SJCRH30 (cell line): Measurements from ENCODE around the gene CDHR4. TPM values are rescaled to one million over a fixed set of nuclear protein-coding genes. Genes with fewer than 3 reads are reported as not detected.
A peak's percentile ranks its signal among the peaks of the same experiment; 100 is the strongest.
"Not testable (repeated sequence)": the region's sequence is repeated elsewhere in the genome, so short reads cannot be mapped to it uniquely, and the experiment has no call there.

Experiments used
- DNase-seq, 2 experiments: peaks; one replicate each; pipeline ENCODE4 v3.0.0-alpha.2; 2015 to 2020
- H3K27ac ChIP-seq: fragments of 250-450 bp; sonication (Bioruptor Pico); 2 replicates; pipeline ENCODE4 v1.5.1; 2020; ENCODE audit warnings: mild to moderate bottlenecking, moderate library complexity
- H3K27me3 ChIP-seq: fragments of 250-450 bp; sonication (Bioruptor Pico); 2 replicates; pipeline ENCODE4 v1.5.1; 2020; ENCODE audit warnings: mild to moderate bottlenecking, moderate library complexity
- H3K36me3 ChIP-seq: fragments of 250-450 bp; sonication (Bioruptor Pico); 2 replicates; pipeline ENCODE4 v1.5.1; 2020; ENCODE audit warnings: mild to moderate bottlenecking, moderate library complexity
- H3K4me1 ChIP-seq: fragments of 250-450 bp; sonication (Bioruptor Pico); 2 replicates; pipeline ENCODE4 v1.5.1; 2020; ENCODE audit warnings: mild to moderate bottlenecking, moderate library complexity
- H3K4me3 ChIP-seq: fragments of 250-450 bp; sonication (Bioruptor Pico); 2 replicates; pipeline ENCODE4 v1.5.1; 2020; ENCODE audit warnings: mild to moderate bottlenecking, moderate library complexity
- H3K9me3 ChIP-seq: fragments of 250-450 bp; sonication (Bioruptor Pico); replicated peaks from 2 replicates; pipeline ENCODE4 v1.5.1; 2020; ENCODE audit warnings: mild to moderate bottlenecking, moderate library complexity
- total RNA-seq: library from RNA; depleted of rRNA; stranded (reverse); fragments of >200 nt; shearing (Covaris generic); gene quantifications from 2 replicates; pipeline ENCODE4 v1.2.3, GENCODE V29; 2014

Gene CDHR4
- total RNA-seq, 1 experiment from 2014 or later = not detected

DNA sequence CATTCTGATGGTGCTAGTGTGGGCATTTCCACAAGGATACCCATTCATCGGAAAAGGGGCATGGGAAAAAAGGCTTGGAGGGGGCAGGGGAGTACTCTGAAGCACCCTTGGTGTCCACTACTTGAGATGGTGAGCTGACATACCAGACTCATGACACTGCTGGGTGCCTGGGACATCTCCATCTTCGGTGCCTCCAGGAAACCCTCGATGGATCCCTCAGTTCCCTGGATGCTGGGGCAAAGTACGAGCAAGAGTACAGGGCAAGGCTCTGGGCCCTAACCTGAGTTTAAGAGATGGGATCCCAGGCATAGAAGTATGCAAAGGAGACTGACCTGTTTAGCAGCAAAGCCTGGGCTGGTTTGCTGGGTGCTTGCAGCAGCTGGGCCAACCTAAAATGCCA is 8.1 kb downstream of the CDHR4 start:
- no peak overlapping the region for H3K4me3 ChIP-seq
- H3K4me1 ChIP-seq = no peaks in the 10 kb centered on the region
- no peaks in the 10 kb centered on the region for H3K36me3 ChIP-seq
- H3K27ac ChIP-seq = no peak overlapping the region
- no peak for DNase-seq
- H3K9me3 ChIP-seq = no peaks in the 10 kb centered on the region
- H3K27me3 ChIP-seq = no peaks in the 10 kb centered on the region

DNA sequence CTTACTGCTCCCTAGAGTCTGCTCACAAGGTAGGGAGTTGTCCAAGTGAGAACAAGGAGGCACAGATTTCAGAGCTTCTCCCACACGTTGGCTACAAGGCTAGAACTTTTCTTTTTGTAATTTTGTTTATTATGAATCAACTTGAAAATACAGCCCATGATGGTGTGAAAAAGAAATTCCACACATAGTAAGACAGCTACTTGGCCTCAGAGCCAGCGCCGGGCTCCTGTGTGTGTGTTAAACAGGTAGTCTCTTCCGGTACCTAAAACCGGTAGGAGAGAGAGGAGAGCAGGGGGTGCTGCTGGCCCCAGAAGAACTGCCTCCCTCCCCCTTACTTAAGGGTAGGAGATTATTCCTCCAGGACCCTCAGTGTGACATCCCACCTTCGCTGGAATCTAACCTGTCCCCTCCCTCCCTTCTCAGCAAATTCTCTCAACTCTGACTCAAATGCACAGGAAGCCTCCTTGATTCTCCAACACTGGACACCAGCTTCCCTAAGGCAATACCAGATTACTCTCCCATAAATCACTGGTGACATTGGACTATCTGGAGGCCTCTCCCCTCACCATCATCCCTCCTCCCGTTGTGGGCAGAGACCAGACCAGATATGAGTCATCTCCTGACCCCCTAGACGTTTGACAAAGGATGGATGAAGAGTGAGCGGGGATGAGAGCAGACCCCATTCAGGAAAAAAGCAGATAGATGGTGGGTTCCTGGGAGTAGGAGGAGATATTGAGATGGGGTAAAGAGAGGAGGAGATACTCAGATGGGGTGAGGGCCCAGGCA is 8.9 kb downstream of the CDHR4 start:
- DNase-seq = no peak
- H3K9me3 ChIP-seq = no peaks in the 10 kb centered on the region
- no peaks in the 10 kb centered on the region for H3K4me1 ChIP-seq
- H3K36me3 ChIP-seq = no peaks in the 10 kb centered on the region
- H3K4me3 ChIP-seq = no peak overlapping the region
- H3K27ac ChIP-seq = no peak overlapping the region
- no peaks in the 10 kb centered on the region for H3K27me3 ChIP-seq

DNA sequence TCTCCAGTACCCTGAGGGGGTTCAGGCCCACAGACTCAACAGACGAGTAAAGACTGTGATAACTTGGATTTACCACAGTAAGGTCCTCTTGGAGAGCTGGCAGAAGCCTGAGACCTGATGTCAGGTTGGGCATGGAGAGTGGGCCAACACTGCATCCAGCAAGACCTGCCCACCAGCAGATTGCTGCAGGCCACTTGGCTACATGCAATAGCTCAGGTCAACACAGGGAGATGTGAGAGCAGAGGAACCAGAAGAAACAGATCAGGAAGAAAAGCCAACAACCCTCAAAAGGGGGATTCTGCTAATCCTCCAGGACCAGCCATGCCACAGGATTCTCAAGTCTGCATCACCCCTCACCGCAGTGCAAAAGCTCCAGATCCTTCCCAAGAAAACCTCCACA is 11.6 kb downstream of the CDHR4 start:
- Histone ChIP-seq H3K27me3 (no peaks in the 10 kb centered on the region), H3K9me3 (no peaks in the 10 kb centered on the region), H3K4me1 (0 out of 2 replicates have a peak, but pooled peaks cover 2% of the 10 kb centered on the region), H3K27ac (no peak overlapping the region), H3K4me3 (no peak overlapping the region), H3K36me3 (peaks cover 4% of the 10 kb centered on the region)
- DNase-seq = no peak

DNA sequence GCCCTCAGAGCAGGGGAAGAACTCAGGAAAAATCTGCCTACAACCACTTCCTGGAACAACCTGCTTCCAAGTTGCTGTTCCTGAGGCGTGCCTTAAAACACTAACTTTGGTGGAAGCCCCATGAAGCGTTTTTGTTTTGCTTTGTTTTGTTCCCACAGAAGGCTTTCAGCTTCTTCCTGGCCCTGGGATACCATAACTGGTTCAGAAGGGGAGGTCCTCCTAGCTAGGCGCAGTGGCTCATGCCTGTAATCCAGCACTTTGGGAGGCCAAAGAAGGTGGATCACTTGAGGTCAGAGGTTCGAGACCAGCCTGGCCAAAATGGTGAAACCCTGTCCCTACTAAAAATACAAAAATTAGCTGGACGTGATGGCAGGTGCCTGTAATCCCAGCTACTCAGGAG is 12.1 kb downstream of the CDHR4 start:
- no peaks in the 10 kb centered on the region for H3K9me3 ChIP-seq
- no peak overlapping the region for H3K27ac ChIP-seq
- no peaks in the 10 kb centered on the region for H3K27me3 ChIP-seq
- H3K4me3 ChIP-seq = no peak overlapping the region
- DNase-seq = no peak
- peaks cover 4% of the 10 kb centered on the region for H3K36me3 ChIP-seq
- 0 out of 2 replicates have a peak, but pooled peaks cover 2% of the 10 kb centered on the region for H3K4me1 ChIP-seq

DNA sequence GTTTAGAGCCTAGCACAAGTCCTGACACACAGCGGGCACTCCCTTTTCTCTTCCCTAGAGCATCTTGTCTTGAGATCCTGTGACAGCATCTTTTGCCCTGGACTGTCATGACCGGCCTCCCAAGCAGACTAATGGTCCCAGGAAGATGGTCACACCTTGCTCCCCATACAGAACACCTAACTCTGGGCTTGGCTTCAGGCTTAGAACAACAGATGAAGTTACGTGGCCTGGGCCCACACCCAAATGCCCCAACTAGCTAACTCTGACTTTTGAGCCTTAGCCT is 12.6 kb downstream of the CDHR4 start:
- Histone ChIP-seq H3K27ac (peak overlapping the region; percentile 53; the same call in 1 of the 2 replicates), H3K4me3 (peak overlapping the region; percentile 96), H3K27me3 (no peaks in the 10 kb centered on the region), H3K9me3 (no peaks in the 10 kb centered on the region), H3K36me3 (peaks cover 4% of the 10 kb centered on the region), H3K4me1 (0 out of 2 replicates have a peak, but pooled peaks cover 2% of the 10 kb centered on the region)
- no peak for DNase-seq

DNA sequence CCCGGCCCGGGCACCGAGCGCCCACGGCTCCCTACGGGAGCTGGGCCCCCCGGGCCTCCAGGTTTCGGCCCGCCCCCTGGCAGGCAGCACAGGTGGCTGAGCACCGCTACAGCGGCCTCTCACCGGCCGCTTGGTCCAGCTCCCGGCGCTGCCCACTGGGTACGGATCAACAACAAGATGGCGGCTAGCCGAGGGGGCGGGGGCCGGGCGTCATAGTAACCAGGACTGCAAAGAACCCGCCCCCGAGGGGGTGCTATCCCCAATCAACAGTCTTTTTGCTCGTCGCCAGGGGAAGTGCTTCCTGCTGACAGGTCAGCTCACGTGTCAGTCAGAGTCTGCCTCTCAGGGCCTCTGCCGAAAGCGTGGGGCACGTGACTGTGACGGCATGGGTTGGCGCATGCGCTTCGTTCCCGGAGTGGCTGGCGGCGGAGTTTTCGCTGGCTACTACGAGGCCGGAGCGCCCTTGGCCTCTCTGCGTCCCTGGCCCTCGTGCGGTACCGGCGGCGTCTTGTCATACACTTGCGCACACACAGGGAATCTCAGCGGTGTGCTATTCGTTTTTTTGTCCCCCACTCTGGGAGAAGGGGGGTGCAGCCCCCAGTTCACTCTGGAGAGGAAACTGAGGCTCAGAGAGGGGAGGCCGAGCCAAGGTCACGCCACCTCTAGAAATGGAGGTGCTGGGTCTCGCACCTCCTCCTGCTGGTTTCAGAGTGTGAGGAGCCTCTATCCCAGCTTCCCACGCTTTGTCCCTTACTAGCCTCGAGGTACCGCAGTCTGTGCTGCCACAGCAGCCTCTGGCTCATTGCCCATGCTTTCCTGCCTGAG is 13.1 kb downstream of the CDHR4 start, which contains the start of gene IP6K1:
IP6K1 (minus strand) TSS at position 186 of the 825 bp plus-strand sequence. CDS start 38,502 bp downstream, outside the sequence.
- H3K36me3 ChIP-seq = peaks cover 4% of the 10 kb centered on the region
- peak; percentile 99 to 100 for DNase-seq
- peak within 1 kb of the TSS; percentile 96 for H3K4me3 ChIP-seq

DNA sequence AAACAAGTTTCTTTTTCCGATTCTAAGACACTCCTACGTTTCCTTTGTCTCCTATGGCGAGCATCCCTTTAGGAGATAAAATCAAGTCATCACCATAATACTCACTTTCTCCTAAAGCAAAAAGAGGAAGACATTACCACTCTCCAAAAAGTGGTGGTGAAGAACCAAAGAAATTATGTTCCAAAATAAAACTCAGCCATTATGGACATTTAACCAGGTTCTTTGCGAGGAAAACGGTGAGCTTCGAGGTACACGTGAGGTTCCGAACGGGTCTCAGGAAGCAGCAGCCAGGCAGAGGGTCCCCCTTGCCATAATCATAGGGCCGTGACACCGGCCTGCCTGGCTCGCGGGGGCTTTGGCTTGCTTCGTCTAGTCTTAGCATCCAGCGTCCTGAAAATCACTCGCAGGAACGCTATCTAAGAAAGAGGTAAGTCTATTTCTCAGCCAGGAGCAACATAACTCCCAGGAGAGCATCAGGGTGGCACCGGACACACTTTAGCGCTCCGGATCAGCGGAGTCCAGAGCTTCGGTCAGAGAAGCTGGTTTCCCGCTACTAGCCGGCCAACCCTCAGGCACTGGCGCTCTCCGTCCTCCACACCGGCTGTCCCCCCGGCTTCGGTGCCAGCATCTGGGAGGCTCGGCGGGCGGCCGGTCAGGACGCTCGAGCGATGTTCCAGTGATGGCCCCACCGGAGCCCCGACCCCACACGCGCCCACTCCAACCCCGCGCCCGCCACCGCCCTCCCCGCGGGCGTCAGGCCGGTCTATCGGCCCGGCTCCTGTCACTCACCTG is 13.9 kb downstream of the CDHR4 start:
- peak; percentile 31 to 48 for DNase-seq
- H3K27me3 ChIP-seq = no peaks in the 10 kb centered on the region
- H3K4me3 ChIP-seq = peak overlapping the region; percentile 96
- 0 out of 2 replicates have a peak, but pooled peaks cover 2% of the 10 kb centered on the region for H3K4me1 ChIP-seq
- no peaks in the 10 kb centered on the region for H3K9me3 ChIP-seq
- H3K36me3 ChIP-seq = peaks cover 4% of the 10 kb centered on the region
- peak overlapping the region; percentile 53 for H3K27ac ChIP-seq

More for the DNA sequence above, 13.1 kb downstream of the CDHR4 start, which contains the start of gene IP6K1:
- Histone ChIP-seq H3K27me3 (no peaks in the 10 kb centered on the region), H3K27ac (peak within 1 kb of the TSS; percentile 53), H3K9me3 (no peaks in the 10 kb centered on the region), H3K4me1 (0 out of 2 replicates have a peak, but pooled peaks cover 2% of the 10 kb centered on the region)

DNA sequence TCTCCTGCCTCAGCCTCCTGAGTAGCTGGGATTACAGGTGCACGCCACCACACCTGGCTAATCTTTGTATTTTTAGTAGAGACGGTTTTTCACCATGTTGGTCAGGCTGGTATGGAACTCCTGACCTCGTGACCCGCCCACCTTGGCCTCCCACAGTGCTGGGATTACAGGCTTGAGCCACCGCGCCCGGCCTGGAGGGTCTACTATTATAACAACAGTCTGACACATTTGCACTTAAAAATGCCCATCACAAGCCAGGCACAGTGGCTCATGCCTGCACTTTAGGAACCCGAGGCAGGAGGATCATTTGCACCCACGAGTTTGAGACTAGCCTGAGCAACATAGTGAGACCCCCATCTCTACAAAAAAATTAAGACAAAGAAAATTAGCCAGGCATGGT is 17.4 kb downstream of the CDHR4 start:
- not testable (repeated sequence) for H3K4me3 ChIP-seq, H3K36me3 ChIP-seq, H3K9me3 ChIP-seq, DNase-seq, H3K4me1 ChIP-seq, H3K27ac ChIP-seq, H3K27me3 ChIP-seq

DNA sequence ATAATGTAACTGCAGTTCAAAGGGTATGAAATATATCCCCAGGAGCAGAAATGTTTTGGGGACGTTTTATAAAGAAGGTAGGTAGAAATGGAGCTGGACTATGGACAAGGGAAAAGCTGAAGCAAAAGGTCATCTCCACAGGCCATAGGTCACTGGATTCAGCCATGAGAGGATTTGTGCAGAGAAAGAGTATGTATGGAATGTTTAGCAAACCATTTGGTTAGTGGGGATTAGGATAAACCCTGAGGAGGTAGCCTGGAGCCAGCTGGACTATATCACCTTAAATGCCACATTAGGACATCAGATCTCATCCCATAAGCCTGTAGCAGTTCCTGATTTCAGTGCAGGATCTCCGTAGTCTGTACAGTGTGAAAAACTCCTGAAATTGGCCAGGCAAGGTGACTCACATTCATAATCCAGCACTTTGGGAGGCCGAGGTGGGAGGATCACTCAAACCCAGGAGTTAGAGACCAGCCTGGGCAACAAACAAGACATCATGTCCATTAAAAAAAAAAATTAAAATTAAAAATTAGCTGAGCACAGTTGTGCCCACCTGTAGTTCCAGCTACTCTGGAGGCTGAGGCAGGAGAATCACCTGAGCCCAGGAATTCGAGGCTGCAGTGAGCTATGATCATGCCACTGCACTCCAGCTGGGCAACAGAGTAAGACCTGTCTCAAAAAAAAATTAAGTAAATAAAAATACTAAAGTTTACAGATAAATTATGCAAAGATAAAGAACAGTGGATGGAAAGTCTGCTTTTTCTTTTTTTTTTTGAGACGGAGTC is 18.1 kb downstream of the CDHR4 start:
- Histone ChIP-seq H3K36me3 (peaks cover 11% of the 10 kb centered on the region), H3K27me3 (no peaks in the 10 kb centered on the region), H3K4me1 (0 out of 2 replicates have a peak, but pooled peaks cover 2% of the 10 kb centered on the region), H3K4me3 (no peak overlapping the region), H3K9me3 (no peaks in the 10 kb centered on the region), H3K27ac (no peak overlapping the region)
- no peak for DNase-seq

DNA sequence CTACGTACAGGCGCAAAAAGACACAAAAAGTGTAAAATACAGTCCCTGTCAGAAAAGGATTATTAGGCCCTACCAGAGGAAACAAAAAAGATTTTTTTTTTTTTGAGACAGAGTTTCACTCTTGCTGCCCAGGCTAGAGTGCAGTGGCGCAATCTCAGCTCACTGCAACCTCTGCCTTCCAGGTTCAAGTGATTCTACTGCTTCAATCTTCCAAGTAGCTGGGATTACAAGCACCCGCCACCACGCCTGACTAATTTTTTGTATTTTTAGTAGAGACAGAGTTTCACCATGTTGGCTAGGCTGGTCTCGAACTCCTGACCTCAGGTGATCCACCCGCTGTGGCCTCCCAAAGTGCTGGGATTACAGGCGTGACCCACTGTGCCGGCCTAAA is 18.7 kb downstream of the CDHR4 start:
- H3K4me1 ChIP-seq, H3K9me3 ChIP-seq, DNase-seq, H3K4me3 ChIP-seq, H3K27ac ChIP-seq, H3K27me3 ChIP-seq: not testable (repeated sequence)
- peaks cover 13% of the 10 kb centered on the region for H3K36me3 ChIP-seq

DNA sequence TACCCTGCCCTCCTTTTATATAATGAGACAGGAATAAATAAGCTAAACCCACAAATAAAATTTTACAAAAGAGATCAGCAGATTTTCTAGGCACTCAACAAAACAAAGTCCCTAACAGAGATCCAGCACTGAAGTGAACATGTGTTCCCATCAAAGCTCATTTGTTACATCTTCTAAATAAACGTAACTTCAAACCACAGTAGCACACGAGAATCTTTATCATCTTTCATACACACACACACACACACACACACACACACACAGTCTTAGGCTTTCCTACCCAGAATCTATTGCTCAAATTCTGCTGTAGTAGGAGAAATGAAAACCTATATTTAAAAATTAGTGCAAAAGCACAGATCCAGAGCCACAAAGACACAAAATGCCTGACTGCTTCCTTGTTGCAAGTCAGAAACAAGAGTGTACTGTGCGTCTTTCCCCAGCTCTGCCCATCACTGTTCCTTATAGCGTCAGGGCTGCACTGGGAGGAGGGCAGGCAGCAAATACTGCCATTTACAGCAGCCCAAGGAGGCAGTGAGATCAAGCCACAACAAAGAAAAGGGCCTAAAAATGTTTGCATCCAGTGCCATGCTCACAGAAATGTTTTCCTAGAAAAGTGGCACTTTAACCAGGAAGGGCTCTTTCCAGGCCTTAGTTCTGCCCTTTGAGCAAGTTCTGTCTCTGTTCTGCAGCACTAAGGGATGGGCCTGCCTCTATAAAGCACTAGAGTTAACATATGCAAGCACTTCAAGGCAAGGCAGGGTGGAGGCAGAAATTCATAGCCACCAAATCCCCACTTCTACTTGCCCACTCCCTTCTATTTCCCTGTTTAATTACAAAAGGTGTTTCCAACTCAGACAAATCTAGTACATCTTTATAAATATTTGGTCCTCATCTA is 19.3 kb downstream of the CDHR4 start:
- H3K36me3 ChIP-seq = peaks cover 13% of the 10 kb centered on the region
- H3K27me3 ChIP-seq = no peaks in the 10 kb centered on the region
- 0 out of 2 replicates have a peak, but pooled peaks cover 2% of the 10 kb centered on the region for H3K4me1 ChIP-seq
- no peak overlapping the region for H3K4me3 ChIP-seq
- no peak for DNase-seq
- no peaks in the 10 kb centered on the region for H3K9me3 ChIP-seq
- no peak overlapping the region for H3K27ac ChIP-seq

DNA sequence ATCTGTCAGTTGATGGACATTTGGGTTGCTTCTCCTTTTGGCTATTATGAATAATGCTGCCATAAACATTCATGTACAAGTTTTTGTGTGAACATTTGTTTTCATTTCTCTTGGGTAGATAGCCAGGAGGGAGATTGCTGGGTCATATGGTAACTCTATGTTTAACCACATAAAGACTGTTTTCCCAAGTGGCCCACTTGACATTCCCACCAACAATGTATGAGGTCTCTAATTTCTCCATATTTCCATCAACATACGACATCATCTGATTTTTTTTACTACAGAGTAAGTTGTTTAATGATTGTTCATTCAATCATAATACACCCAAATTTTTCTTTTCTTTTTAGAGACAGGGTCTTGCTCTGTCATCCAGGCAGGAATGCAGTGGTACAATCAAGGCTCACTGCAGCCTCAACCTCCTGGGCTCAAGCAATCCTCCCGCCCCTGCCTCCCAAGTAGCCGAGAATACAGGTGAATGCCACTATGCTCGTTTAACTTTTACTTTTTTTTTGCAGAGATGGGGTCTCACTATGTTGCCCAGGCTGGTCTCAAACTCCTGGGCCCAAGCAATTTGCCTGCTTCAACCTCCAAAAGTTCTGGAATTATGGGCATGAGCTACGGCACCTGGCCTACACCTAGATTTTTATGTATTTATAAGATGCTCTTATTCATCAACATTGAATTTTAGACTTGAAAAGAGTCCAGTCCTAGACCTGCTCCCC is 20.2 kb downstream of the CDHR4 start:
- no peaks in the 10 kb centered on the region for H3K27me3 ChIP-seq
- no peak overlapping the region for H3K27ac ChIP-seq
- H3K4me3 ChIP-seq = no peak overlapping the region
- DNase-seq = no peak
- H3K36me3 ChIP-seq = peaks cover 13% of the 10 kb centered on the region
- H3K4me1 ChIP-seq = no peaks in the 10 kb centered on the region
- no peaks in the 10 kb centered on the region for H3K9me3 ChIP-seq

DNA sequence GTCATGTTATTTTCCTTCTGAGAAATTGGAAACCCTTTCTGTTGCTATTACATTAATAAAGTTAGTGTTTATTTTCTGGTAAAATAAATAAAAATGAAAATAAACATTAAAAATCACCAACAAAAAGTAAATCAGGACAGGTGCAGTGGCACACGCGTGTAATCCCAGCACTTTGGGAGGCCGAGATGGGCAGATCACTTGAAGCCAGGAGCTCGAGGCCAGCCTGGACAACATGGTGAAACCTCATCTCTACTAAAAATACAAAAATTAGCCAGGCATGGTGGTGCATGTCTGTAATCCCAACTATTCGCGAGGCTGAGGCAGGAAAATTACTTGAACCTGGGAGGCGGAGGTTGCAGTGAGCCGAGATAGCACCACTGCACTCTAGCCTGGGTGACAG is 23.6 kb downstream of the CDHR4 start:
- H3K36me3 ChIP-seq = peaks cover 12% of the 10 kb centered on the region
- not testable (repeated sequence) for H3K4me1 ChIP-seq, H3K4me3 ChIP-seq, H3K27me3 ChIP-seq, H3K27ac ChIP-seq, DNase-seq, H3K9me3 ChIP-seq
